Measurements from ENCODE around the gene C2CD4D. TPM values are rescaled to one million over a fixed set of nuclear protein-coding genes. Genes with fewer than 3 reads are reported as not detected.

The C2CD4D gene
- total RNA-seq, 1 experiment from 2014 or later, result 1.2 TPM

DNA sequence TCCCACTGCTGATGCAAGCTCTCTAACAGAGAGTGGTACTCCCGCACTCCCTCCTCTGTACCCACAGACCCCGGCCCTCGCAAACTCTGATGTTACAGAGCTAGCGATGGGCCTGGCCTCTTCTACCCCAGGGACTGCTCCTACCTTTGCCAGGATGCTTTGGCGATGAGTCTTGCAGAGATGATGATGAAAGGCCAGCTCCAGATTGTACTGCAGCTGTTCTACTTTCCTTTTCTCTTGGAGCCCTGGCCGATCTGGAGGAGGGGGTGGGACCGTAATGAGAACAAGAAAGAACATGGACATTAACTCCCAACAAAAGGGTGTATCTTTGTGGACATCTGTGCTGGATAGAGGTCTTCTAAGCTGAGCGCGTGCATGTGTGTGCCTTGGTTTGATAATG, 28.4 kb downstream of the C2CD4D start:
- Histone ChIP-seq H3K27me3 (ENCODE audit: control insufficient read depth, insufficient read depth, low read length) (no peaks in the 10 kb centered on the region), H3K27ac (ENCODE audit: low read length) (no peak overlapping the region), H3K4me1 (ENCODE audit: control insufficient read depth, insufficient read depth, low read length) (peaks cover 3% of the 10 kb centered on the region; the same call in 1 of the 2 replicates), H3K4me3 (ENCODE audit: low read depth in 2 of 2, low read length in 2 of 2) (no peak overlapping the region), H3K9me3 (ENCODE audit: control insufficient read depth, insufficient read depth, low read depth, low read length) (no peaks in the 10 kb centered on the region), H3K36me3 (ENCODE audit: control insufficient read depth, insufficient read depth, low read length) (no peaks in the 10 kb centered on the region)
- BruUV-seq (replicated peaks), result no TSS peak
- in situ Hi-C loops (cut with HindIII; ENCODE audit: low pct_unique_long_range_greater_than_20kb, low sequenced_read_pairs), result no loop called here
- intact Hi-C loops (cut with micrococcal nuclease; ENCODE audit: unreplicated experiment), result no loop called here
- no peak for ATAC-seq
- TF ChIP-seq REST (IDR thresholded peaks at IDR 0.05; ENCODE audit: insufficient read depth in 1 of 2, low read depth in 2 of 2, low read length in 1 of 2) (no peak), TCF7L2 (IDR thresholded peaks at IDR 0.05; ENCODE audit: low read depth, low read length) (no peak), SIN3A (IDR thresholded peaks at IDR 0.05; ENCODE audit: borderline replicate concordance, insufficient read depth, low read depth, low read length) (no peak), POLR2AphosphoS5 (IDR thresholded peaks at IDR 0.05; ENCODE audit: low read depth, low read length) (no peak)
- TF ChIP-seq, protein P1, sequence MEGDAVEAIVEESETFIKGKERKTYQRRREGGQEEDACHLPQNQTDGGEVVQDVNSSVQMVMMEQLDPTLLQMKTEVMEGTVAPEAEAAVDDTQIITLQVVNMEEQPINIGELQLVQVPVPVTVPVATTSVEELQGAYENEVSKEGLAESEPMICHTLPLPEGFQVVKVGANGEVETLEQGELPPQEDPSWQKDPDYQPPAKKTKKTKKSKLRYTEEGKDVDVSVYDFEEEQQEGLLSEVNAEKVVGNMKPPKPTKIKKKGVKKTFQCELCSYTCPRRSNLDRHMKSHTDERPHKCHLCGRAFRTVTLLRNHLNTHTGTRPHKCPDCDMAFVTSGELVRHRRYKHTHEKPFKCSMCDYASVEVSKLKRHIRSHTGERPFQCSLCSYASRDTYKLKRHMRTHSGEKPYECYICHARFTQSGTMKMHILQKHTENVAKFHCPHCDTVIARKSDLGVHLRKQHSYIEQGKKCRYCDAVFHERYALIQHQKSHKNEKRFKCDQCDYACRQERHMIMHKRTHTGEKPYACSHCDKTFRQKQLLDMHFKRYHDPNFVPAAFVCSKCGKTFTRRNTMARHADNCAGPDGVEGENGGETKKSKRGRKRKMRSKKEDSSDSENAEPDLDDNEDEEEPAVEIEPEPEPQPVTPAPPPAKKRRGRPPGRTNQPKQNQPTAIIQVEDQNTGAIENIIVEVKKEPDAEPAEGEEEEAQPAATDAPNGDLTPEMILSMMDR (IDR thresholded peaks at IDR 0.05), result no peak
- CTCF ChIA-PET, result interaction anchor here (0.5 kb wide), 1 partner anchor 53 kb away, joined by 3 read pairs; no protein-coding TSS in a partner anchor
- DNase-seq (ENCODE audit: low read depth, low spot score), result no peak
- POLR2A ChIA-PET, result interaction anchor here (0.5 kb wide), 1 partner anchor 53 kb away, joined by 8 read pairs; no protein-coding TSS in a partner anchor

GRCh38 chr1:151809985-151810556, 29.5 kb downstream of the C2CD4D start:
- Histone ChIP-seq H3K36me3 (ENCODE audit: control insufficient read depth, insufficient read depth, low read length) (no peaks in the 10 kb centered on the region), H3K27ac (ENCODE audit: low read length) (no peak overlapping the region), H3K9me3 (ENCODE audit: control insufficient read depth, insufficient read depth, low read depth, low read length) (no peaks in the 10 kb centered on the region), H3K27me3 (ENCODE audit: control insufficient read depth, insufficient read depth, low read length) (no peaks in the 10 kb centered on the region), H3K4me1 (ENCODE audit: control insufficient read depth, insufficient read depth, low read length) (peaks cover 3% of the 10 kb centered on the region), H3K4me3 (ENCODE audit: low read depth in 2 of 2, low read length in 2 of 2) (no peak overlapping the region)
- no peak for DNase-seq (ENCODE audit: low read depth, low spot score)
- ChIA-PET CTCF (no interaction called here), POLR2A (no interaction called here)
- ATAC-seq, result no peak
- no peak for TF ChIP-seq REST (IDR thresholded peaks at IDR 0.05; ENCODE audit: insufficient read depth in 1 of 2, low read depth in 2 of 2, low read length in 1 of 2)
- TF ChIP-seq SIN3A (IDR thresholded peaks at IDR 0.05; ENCODE audit: borderline replicate concordance, insufficient read depth, low read depth, low read length), result no peak
- TF ChIP-seq, protein P1 (IDR thresholded peaks at IDR 0.05), result no peak
- no peak for TF ChIP-seq TCF7L2 (IDR thresholded peaks at IDR 0.05; ENCODE audit: low read depth, low read length)
- no peak for TF ChIP-seq POLR2AphosphoS5 (IDR thresholded peaks at IDR 0.05; ENCODE audit: low read depth, low read length)
- intact Hi-C loops (cut with micrococcal nuclease; ENCODE audit: unreplicated experiment) (no loop called here), in situ Hi-C loops (cut with HindIII; ENCODE audit: low pct_unique_long_range_greater_than_20kb, low sequenced_read_pairs) (no loop called here)
- no TSS peak for BruUV-seq (replicated peaks)

Data from Panc1 (cell line).